GM04503 (cell line): ENCODE measurements around the gene ANKRD45.
"Not testable (repeated sequence)": the region's sequence is repeated elsewhere in the genome, so short reads cannot be mapped to it uniquely, and the experiment has no call there.

Experiments used
- DNase-seq: peaks from one replicate; pipeline ENCODE4 v3.0.0-alpha.2; 2012; ENCODE audit warnings: low read depth

The ANKRD45 gene

DNA sequence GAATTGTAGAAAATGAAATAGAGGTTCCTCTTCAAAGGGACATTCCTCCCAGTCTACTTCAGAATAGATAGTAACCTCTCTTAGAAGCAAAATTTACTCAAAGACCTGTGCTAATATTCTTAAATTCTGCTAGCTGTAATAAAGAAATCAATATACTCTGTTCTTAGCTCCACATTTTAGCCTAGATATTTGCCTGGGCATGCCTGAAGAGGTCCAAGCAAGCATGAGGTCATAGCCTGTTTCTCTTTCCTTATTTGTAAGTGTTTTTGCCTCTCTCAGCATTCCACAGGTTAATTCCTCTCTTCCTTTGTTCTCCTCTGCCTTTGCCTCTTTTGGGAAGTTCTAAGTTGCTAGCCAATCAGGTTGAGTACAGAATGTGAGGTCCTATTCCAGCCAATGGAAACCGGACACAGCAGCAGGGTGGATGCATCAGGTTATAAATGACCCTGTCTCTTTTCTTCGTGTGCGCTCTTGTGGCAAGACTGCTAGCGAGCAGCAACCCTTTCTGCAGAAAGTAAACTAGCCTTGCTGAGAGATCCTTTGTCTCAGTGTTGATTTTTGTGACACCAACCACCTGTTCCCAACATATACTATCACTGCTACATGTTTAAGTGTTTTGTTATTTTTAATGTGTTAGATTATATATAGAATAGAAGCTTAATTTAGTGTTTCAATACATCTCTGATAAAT lies 27.1 kb downstream of the ANKRD45 start:
- DNase-seq, result not testable (repeated sequence)

DNA sequence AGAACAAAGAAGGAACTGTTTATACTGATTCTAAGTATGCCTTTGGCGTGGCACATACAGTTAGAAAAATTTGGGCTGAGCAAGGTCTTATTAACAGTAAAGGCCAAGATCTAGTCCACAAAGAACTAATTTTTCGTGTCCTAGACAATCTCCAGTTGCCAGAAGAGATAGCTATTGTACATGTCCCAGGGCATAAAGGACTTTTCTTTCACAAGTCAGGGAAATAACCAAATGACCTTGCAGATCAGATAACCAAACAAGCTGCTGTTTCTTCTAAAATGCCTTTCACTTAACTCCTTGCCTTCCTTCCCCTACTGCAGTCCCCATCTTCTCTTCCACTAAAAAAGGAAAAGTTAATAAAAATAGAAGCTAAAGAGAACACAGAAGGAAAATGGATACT lies 30.5 kb downstream of the ANKRD45 start:
- no peak for DNase-seq

DNA sequence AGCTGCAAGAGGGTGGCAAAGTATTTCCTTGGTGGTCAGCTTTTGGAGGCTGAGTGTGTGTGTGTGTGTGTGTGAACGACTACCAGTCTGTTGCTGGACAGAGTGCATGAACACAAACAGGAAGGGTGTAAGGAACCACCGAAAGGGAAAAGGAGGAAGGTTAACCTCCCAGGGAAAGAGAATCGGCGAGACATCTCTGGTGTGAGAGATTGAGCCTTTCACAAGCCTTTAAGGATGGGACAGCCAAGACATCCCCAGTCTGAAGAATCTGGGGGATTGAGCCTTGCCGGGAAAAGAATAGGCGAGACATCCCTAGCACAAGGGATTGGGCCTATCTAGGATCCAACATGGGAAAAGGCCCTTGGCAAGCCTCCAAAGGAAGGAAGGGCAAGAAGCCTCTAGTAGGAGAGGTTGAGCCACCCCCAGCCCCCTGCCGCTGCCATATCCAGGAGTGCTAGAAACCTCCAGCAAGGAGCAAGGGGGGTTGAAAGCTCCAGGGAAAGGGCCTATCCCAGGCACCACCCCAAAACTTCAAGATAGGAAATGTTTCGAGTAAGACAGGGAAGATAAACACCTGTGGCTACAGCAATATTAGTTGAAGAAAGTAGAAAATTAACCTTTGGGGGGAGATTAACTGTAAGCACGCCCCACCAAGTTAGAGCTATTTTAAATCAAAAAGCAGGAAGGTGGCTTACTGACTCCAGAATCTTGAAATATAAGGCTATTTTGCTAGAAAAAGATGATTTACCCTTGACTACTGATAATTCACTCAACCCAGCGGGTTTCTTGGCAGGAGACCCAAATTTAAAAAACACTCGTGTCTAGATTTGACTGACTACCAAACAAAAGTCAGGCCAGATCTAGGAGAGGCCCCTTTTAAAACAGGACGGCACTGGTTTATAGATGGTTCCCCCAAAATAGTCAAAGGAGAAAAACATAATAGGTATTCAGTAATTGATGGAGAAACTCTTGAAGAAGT lies 31.3 kb downstream of the ANKRD45 start:
- no peak for DNase-seq

DNA sequence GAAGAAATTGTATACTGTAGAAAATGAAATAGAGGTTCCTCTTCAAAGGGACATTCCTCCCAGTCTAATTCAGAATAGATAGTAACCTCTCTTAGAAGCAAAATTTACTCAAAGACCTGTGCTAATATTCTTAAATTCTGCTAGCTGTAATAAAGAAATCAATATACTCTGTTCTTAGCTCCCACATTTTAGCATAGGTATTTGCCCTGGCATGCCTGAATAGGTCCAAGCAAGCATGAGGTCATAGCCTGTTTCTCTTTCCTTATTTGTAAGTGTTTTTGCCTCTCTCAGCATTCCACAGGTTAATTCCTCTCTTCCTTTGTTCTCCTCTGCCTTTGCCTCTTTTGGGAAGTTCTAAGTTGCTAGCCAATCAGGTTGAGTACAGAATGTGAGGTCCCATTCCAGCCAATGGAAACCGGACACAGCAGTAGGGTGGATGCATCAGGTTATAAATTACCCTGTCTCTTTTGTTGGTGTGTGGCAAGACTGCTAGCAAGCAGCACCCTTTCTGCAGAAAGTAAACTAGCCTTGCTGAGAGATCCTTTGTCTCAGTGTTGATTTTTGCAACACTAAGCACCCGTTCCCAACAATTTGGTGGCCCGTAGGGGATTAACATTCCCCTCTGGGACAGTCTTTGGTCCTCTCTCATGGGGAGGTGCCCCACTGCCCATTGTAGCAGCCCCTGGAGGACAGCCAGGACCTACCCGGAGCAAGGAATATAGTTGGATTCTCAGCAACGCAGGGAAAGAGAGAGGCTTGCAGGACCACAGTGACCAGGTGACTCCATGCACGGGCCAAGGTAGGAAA lies 32.2 kb downstream of the ANKRD45 start:
- DNase-seq, result not testable (repeated sequence)

DNA sequence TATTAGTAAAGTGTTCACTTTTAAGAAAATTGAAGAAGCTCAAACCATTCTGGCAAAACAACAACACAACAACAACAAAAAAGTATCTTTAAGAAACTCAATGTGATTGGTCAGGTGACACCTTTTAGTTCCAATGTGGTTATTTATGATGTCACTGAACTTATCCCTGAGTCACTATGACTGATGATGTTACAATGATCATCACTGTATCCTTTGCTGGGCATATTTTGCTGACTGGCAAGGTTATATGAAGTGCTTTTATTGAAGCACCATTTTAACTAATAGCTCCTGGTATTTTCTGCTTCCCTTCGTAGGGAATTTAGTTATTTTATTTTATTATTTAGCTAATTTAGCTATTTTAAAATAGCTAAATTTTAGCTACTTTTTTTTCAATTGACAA lies 34.5 kb downstream of the ANKRD45 start, which contains the start of gene TEX50:
TEX50 (plus strand) TSS at position 223 of the 400 bp plus-strand sequence. CDS start 184 bp downstream, outside the sequence.
- DNase-seq, result no peak

DNA sequence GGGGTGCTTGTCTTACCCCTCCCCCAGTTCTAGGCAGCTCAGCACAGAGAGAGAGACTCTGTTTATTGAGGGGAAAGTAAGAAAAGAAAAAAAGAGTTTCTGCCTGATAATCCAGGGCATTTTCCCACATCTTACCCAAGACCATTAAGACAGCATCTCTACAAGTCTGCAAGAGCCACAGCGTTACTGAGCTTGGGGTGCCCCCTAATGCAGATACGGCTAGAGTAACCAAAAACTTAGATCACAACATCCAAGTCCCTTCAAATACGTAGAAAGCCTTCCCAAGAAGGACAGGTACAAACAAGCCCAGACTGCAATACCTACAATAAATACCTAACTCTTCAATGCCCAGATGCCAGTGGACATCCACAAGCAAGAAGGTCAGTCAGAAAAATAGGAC lies 40.8 kb downstream of the ANKRD45 start:
- no peak for DNase-seq

DNA sequence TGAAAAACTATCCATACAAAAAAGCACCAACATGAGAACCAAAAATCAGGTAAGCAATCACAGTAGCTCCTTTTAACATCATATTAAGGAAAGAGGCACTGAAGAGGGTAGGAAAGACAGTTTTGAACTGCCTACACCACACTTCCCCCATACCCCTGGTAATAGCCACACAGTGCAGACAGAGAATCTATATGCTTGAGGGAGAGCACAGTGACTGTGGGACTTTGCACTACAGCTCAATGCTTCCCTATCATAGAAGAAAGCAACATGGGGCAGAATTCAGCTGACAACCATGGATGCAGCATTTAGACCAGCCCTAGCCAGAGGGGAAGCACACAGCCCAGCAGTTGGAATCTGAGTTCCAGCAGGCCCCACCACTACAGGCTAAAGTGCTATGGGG lies 42.4 kb downstream of the ANKRD45 start:
- DNase-seq, result no peak

DNA sequence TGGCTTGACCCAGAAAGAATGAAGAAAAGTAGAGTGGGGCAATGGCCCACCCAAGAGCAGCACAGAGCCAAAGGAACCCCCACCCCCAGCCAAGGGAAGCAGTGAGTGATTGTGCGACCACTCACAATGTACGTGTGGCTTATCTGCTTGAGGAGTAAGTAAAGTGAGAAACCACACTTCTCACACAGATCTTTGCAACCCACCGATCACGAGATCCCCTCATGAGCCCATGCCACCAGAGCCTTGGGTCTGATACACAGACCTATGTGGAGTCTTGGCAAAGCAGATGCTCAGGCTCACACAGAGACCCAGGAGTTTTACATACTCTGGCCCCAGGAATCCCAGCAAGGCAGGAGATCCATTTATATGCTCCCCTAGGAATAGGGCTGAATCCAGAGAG lies 52.8 kb downstream of the ANKRD45 start:
- no peak for DNase-seq

DNA sequence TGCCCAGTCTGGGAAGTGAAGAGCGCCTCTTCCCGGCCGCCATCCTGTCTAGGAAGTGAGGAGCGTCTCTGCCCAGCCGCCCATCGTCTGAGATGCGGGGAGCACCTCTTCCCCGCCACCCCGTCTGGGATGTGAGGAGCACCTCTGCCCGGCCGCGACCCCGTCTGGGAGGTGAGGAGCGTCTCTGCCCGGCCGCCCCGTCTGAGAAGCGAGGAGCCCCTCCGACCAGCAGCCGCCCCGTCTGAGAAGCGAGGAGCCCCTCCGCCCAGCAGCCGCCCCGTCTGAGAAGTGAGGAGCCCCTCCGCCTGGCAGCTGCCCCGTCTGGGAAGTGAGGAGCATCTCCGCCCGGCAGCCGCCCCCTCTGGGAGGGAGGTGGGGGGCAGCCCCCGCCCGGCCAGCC lies 56.6 kb downstream of the ANKRD45 start:
- not testable (repeated sequence) for DNase-seq

DNA sequence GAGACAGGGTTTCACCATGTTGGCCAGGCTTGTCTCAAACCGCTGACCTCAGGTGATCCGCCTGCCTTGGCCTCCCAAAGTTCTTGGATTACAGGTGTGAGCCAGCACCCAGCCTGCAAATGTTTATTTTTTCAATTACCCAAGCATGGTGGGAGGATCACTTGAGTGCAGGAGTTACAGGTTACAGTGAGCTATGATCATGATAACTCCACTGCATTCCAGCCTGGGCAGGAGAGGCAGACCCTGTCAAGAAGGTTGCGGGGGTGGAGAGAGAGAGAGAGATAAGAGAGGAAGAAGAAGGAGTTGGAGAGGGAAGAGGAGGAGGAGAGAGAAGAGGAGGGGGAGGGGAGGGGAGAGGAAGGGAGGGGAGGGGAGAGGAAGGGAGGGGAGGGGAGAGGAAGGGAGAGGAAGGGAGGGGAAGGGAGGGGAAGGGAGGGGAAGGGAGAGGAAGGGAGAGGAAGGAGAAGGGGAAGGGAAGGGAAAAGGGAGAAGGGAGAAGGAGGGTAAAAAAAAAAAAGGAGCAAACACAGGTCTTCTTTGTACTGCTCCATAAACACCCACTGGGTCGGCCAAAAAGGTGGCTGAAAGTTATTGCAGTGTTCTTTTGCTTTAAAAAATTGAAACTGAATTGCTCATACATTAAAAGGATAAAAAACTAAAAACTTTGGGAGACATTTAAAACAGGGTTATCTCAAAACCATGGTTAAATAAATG lies 61.0 kb downstream of the ANKRD45 start:
- DNase-seq, result no peak

DNA sequence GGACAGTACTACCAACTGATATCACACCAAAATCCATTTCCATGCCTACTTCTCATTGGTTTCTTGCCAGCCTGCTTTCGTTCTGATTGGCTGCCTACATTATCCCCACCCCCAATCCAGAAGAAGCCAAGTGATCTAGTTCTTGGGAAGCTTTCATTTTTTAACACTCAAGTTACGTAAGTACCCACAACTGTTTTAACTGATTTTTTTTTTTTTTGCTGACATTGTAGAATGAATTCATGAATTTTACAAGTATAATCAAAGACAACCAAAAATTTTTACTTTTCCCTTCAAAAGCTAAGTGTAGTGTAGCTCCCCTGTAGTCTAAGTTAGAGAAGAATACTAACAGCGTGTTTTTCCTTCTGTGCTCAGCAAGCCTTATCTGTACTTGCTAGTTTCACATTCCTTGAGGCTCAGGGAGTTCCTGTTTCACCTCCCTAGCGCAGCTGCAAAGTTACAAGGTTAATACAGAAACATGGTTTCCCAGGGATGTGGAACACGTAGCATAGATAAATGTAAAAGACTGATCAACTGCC lies 66.5 kb downstream of the ANKRD45 start, which contains the start of gene SLC9C2:
SLC9C2 (minus strand) TSS at position 17 of the 536 bp plus-strand sequence. CDS start 1,296 bp downstream, outside the sequence.
- DNase-seq, result no peak

DNA sequence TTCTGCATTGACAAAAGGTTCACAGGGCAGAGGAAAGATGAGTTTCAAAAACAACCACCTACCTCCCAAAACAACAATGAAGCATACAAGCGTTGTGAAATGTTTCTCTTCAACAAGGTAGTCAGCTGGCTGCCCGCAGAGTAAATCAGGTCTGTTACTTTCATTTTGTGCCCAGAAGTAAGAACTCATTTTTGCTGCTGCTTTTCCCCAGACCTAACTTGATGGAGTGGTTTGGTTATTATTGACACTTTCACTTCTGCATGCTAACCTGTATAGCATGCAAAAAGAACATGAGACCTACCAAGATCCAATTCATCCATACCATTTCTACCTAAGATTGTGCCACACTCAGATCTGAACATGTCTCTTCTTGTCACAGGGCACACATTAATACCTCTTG lies 68.1 kb downstream of the ANKRD45 start:
- DNase-seq, result no peak

DNA sequence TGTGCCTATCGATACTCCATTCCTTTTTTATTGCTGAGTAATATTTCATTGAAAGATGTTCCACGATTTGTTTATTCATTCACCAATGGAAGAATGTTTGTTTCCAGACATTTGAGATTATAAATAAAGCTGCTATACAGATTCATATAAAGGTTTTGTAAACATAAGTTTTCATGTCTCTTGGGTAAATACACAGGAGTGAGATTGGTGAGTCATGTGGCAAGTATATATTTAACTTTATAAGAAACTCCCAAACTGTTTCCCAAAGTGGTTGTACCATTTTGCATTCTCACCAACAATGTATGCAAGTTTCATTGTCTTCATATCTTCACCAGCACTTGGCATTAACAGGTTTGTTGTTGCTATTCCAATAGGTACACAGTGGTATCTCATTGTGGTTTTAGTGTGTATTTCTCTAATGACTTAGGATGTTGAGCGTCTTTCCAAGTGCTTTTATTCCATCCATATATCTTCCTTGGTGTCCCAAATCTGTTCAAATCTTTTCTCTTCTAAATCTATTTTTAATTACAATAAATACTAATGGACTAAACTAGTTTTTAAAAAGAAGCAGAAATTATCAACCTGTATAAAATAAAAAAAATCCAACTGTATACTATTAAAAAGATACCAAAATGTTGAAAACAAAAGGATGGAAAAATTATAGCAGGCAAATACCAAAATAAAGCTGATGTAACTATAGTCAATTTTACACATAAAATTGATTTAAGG lies 73.4 kb downstream of the ANKRD45 start:
- DNase-seq, result no peak

DNA sequence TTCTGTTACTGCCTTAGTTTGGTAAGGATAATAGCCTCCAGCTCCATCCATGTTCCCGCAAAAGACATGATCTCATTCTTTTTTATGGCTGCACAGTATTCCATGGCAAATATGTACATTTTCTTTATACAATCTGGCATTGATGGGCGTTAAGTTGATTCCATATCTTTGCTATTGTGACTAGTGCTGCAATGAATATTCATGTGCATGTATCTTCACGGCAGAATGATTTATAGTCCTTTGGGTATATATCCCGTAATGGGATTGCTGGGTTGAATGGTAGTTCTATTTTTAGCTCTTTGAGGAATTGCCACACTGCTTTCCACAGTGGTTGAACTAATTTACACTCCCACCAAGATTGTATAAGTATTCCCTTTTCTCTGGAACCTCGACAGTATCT lies 78.5 kb downstream of the ANKRD45 start:
- not testable (repeated sequence) for DNase-seq

DNA sequence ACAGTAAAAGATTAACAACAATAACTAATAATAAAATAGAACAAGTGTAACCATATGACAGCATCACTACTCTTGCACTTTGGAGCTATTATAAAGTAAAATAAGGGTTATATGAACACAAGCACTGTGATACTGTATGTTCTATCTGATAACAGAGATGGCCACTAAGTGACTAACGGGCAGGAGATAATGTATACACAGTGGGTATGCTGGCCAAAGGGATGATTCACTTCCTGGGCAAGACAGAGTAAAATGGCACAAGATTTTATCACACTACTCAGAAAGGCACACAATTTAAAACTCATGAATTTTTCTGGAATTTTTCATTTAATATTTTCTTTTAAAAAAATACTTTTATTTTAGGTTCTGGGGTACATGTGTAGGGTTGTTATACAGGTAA lies 79.1 kb downstream of the ANKRD45 start:
- DNase-seq, result no peak

DNA sequence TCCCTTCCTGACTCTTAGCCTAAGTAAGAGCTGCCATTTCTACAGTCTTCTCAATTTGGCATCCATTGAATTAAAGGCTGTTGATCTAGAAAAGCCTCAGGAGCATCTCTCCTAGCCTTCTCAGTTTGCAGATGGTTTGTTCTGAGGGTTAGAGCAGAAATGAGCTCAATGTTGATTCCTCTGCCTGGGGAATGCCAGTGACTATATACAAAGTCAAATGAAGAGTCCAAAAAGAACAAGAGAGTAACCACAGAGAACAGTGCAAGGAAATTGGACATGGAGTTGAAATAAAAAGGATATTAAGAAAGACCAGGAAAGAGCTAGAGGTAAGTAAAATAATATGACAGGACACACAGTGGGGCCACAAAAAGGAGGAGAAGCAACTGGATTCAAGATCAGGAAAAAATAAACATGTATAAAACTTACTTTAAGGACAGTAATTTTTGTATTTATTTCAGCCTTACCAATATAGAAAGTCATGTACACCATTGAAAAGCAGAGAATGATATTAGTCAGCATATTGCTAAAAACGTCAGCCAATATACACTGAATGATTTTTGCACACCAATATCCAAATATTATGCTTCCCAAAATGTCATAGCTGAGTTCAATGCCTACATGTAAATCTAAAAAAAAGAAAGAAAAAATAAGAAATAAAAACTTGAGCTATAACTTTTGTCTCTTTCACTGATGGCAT lies 88.1 kb downstream of the ANKRD45 start:
- no peak for DNase-seq

DNA sequence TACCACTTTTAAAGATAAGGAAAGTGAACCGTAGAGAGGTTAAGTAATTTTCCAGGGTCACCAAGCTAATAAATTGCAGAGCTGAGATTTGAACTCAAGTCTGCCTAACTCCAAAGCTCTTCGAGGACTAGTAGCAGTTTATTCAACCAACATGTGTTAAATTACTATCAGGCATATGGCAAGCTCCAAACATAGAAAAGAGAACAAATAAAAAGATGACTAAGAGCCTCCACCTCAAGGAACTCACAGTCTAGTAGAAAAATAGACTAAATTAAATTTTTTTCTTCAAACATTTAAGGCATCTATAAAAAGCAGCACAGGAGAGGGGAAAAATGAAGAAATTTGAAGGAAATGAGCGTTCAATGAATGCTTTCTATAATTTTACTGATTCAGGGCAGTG lies 89.0 kb downstream of the ANKRD45 start:
- no peak for DNase-seq

DNA sequence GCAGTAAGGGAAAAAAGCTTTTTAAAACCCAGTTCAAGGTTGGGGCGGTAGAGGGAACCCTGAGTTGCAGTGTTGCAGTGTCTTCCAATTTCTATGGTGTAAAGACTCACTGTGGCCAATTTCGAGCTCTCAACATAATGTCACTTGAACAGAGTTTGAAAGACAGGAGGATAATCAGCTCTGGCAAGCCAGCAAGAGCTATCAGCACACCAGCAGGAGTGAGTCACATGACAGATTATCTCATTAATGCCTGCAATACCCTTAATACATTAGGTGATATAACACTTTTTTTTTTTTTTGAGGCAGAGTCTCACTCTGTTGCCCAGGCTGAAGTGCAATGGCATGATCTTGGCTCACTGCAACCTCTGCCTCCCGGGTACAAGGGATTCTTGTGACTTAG lies 89.6 kb downstream of the ANKRD45 start:
- DNase-seq, result no peak

DNA sequence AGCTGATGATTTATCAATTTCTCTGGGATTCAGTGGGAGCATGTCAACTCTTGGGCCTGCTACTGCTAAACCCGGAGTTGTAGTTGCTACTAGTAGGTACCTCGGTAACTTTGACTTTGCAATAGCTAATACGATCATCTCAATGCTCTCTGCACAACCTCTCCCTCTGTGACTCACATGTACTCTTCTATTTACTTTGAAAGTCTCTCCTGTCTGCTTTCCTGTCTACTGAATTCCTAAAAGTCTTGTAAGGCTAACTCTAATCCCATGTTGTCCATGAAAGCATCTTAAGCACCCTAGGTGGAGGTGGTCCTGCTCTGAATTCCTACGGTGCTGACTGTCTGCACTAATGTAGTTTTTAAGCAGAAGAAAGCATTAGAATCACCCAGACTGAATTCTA lies 96.1 kb downstream of the ANKRD45 start:
- no peak for DNase-seq
